SK-N-MC (cell line): ENCODE data around the gene CBLIF.

ENCODE experiments used
- EZH2 ChIP-seq: fragments of 200-600 bp; sonication (generic); IDR thresholded peaks from one replicate; pipeline ENCODE4 v1.6.1; 2017; ENCODE audit warnings: antibody characterized with exemption
- FOXP2 ChIP-seq: optimal IDR thresholded peaks from 2 replicates; pipeline ENCODE3; 2011; ENCODE audit warnings: mild to moderate bottlenecking, moderate library complexity; ENCODE audit not compliant: insufficient read depth; ENCODE audit errors: extremely low read length, control extremely low read depth
- POLR2AphosphoS5 ChIP-seq: IDR thresholded peaks from 2 replicates; pipeline ENCODE4 v1.6.1; 2012; ENCODE audit warnings: mild to moderate bottlenecking, low read depth, low read length, borderline replicate concordance

DNA sequence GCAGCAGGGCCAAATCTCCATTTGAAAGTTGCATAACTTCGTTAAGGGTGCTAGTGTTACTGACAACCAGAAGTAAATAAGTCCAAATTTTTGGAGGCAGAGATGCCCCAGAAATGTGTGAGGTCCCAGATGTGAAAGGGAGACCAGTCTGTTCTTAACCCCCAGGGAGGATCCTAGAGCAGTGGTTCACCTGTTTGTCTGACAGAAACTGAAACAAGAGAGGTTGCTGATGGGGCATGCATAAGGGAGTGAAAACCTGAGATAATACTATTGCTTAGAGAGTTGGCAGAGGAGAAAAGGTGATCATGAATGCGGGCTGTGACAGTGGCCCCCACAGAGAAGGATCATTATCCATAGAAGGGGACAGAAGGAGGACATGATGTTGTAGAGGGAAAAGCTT is 3.8 kb downstream of the CBLIF start:
- TF ChIP-seq FOXP2 (no peak), EZH2 (no peak), POLR2AphosphoS5 (no peak)
